SU-DHL-6 (cell line): ENCODE data around the gene AGBL3.

Source experiments
- H2AFZ ChIP-seq: fragments of 200-600 bp; sonication (generic); 2 replicates; pipeline ENCODE4 v1.6.1; 2014; ENCODE audit warnings: low read depth, mild to moderate bottlenecking, moderate library complexity, mixed read lengths, antibody characterized with exemption, low read length; ENCODE audit not compliant: severe bottlenecking
- H3F3A ChIP-seq: fragments of 200-600 bp; shearing (Covaris generic); 2 replicates; pipeline ENCODE4 v1.6.0; 2016; ENCODE audit warnings: antibody characterized with exemption, mild to moderate bottlenecking; ENCODE audit not compliant: insufficient read depth
- H3K27ac ChIP-seq: fragments of 200-600 bp; sonication (generic); 2 replicates; pipeline ENCODE4 v1.5.1; 2016; ENCODE audit warnings: low read depth, mild to moderate bottlenecking, low read length, moderate library complexity, mixed read lengths
- H3K27me3 ChIP-seq: fragments of 200-600 bp; sonication (generic), shearing (Covaris generic); 2 replicates; pipeline ENCODE4 v1.6.0; 2014; ENCODE audit warnings: mild to moderate bottlenecking, low read length
- H3K36me3 ChIP-seq: fragments of 200-600 bp; sonication (generic); 2 replicates; pipeline ENCODE4 v1.6.1; 2014; ENCODE audit warnings: mild to moderate bottlenecking, low read length, mixed read lengths
- H3K4me2 ChIP-seq: fragments of 300-600, 200-600 bp; shearing (Covaris generic), sonication (generic); 2 replicates; pipeline ENCODE4 v1.6.0; 2014; ENCODE audit warnings: low read length, low read depth, mild to moderate bottlenecking; ENCODE audit not compliant: poor library complexity, severe bottlenecking
- H3K4me3 ChIP-seq: fragments of 200-600 bp; sonication (generic); 2 replicates; pipeline ENCODE4 v1.5.1; 2014; ENCODE audit warnings: antibody characterized with exemption, low read length, mild to moderate bottlenecking, mixed read lengths; ENCODE audit not compliant: insufficient read depth, poor library complexity, severe bottlenecking
- H3K79me2 ChIP-seq: fragments of 200-600 bp; sonication (generic); 2 replicates; pipeline ENCODE4 v1.6.1; 2014; ENCODE audit warnings: mild to moderate bottlenecking, low read length, moderate library complexity; ENCODE audit not compliant: insufficient read depth
- H3K9ac ChIP-seq: fragments of 200-600 bp; sonication (generic); 2 replicates; pipeline ENCODE4 v1.7.0; 2014; ENCODE audit warnings: mild to moderate bottlenecking, low read length
- H3K9me2 ChIP-seq: fragments of 200-600 bp; sonication (generic); replicated peaks from 2 replicates; pipeline ENCODE4 v1.6.1; 2014; ENCODE audit warnings: low read length; ENCODE audit not compliant: insufficient read depth
- H3K9me3 ChIP-seq: fragments of 200-600 bp; sonication (generic); 2 replicates; pipeline ENCODE4 v1.6.1; 2014; ENCODE audit warnings: low read length, mixed read lengths; ENCODE audit not compliant: insufficient read depth
- H4K20me1 ChIP-seq: fragments of 200-600 bp; sonication (generic); 2 replicates; pipeline ENCODE4 v1.6.1; 2014; ENCODE audit warnings: low read depth, mild to moderate bottlenecking, antibody characterized with exemption, low read length, moderate library complexity, mixed read lengths
- EZH2phosphoT487 ChIP-seq: fragments of 200-600 bp; sonication (generic), shearing (Covaris generic); conservative IDR thresholded peaks from 2 replicates; pipeline ENCODE4 v1.6.1; 2018; ENCODE audit warnings: mild to moderate bottlenecking, antibody characterized with exemption, low read length, moderate library complexity, mixed read lengths
- TF ChIP-seq, protein P1 (sequence below): fragments of 200-600 bp; sonication (generic); IDR thresholded peaks from one replicate; pipeline ENCODE4 v1.5.1; 2017; ENCODE audit warnings: antibody characterized with exemption, mild to moderate bottlenecking, low read length, moderate library complexity; ENCODE audit not compliant: insufficient read depth, poor library complexity, severe bottlenecking

AGBL3 gene

DNA sequence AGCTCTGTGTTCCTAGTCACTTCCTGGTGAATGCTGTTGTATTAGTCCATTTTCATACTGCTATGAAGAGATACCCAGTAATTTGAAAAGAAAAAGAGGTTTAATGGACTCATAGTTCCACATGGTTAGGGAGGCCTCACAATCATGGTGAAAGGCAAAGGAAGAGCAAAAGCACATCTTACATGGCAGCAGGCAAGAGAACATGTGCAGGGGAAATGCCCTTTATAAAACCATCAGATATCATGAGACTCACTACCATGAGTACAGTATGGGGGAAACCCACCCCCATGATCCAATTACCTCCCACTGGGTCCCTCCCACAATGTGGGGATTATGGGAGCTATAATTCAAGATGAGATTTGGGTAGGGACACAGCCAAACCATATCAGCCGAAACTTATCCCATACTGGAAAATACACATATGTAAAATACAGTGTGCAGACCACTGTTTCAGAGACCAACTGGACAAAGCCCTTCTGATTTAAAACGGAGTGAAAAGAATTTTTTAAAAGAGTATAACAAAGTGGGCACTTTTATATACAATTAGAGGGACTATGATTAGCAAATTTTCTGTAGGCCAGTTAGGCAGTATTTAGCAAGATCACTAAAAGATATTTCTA, 176.2 kb downstream of the AGBL3 start:
- H3K27ac ChIP-seq, result peak overlapping the region; percentile 75; the same call in 1 of the 2 replicates

DNA sequence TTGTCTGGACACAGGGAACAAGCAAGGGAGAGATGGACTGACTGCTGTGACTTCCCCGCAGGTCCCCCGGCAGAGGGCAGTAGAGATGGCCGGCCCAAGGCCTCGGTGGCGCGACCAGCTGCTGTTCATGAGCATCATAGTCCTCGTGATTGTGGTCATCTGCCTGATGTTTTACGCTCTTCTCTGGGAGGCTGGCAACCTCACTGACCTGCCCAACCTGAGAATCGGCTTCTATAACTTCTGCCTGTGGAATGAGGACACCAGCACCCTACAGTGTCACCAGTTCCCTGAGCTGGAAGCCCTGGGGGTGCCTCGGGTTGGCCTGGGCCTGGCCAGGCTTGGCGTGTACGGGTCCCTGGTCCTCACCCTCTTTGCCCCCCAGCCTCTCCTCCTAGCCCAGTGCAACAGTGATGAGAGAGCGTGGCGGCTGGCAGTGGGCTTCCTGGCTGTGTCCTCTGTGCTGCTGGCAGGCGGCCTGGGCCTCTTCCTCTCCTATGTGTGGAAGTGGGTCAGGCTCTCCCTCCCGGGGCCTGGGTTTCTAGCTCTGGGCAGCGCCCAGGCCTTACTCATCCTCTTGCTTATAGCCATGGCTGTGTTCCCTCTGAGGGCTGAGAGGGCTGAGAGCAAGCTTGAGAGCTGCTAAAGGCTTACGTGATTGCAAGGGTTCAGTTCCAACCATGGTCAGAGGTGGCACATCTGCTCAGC, 178.2 kb downstream of the AGBL3 start:
- no peaks in the 10 kb centered on the region for H4K20me1 ChIP-seq
- no peak overlapping the region for H3K9ac ChIP-seq
- no peak overlapping the region for H3K4me3 ChIP-seq
- no peaks in the 10 kb centered on the region for H3K27me3 ChIP-seq
- no peak overlapping the region for H2AFZ ChIP-seq
- peaks cover 9% of the 10 kb centered on the region for H3K36me3 ChIP-seq
- peaks cover 12% of the 10 kb centered on the region for H3K79me2 ChIP-seq
- no peak overlapping the region for H3K27ac ChIP-seq
- H3K9me3 ChIP-seq, result no peaks in the 10 kb centered on the region
- TF ChIP-seq EZH2phosphoT487, result no peak
- TF ChIP-seq, protein P1, sequence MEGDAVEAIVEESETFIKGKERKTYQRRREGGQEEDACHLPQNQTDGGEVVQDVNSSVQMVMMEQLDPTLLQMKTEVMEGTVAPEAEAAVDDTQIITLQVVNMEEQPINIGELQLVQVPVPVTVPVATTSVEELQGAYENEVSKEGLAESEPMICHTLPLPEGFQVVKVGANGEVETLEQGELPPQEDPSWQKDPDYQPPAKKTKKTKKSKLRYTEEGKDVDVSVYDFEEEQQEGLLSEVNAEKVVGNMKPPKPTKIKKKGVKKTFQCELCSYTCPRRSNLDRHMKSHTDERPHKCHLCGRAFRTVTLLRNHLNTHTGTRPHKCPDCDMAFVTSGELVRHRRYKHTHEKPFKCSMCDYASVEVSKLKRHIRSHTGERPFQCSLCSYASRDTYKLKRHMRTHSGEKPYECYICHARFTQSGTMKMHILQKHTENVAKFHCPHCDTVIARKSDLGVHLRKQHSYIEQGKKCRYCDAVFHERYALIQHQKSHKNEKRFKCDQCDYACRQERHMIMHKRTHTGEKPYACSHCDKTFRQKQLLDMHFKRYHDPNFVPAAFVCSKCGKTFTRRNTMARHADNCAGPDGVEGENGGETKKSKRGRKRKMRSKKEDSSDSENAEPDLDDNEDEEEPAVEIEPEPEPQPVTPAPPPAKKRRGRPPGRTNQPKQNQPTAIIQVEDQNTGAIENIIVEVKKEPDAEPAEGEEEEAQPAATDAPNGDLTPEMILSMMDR, result no peak
- H3F3A ChIP-seq, result peaks cover 4% of the 10 kb centered on the region; the same call in 1 of the 2 replicates
- no peak overlapping the region for H3K4me2 ChIP-seq
- H3K9me2 ChIP-seq, result no peaks in the 10 kb centered on the region

More for the DNA sequence above, 176.2 kb downstream of the AGBL3 start:
- peaks cover 3% of the 10 kb centered on the region; the same call in 1 of the 2 replicates for H3F3A ChIP-seq
- no peak overlapping the region for H2AFZ ChIP-seq
- H3K36me3 ChIP-seq, result peaks cover 3% of the 10 kb centered on the region; the same call in 1 of the 2 replicates
- H3K9me2 ChIP-seq, result no peaks in the 10 kb centered on the region
- H3K4me3 ChIP-seq, result no peak overlapping the region
- H3K4me2 ChIP-seq, result no peak overlapping the region
- TF ChIP-seq, protein P1, result no peak
- H4K20me1 ChIP-seq, result no peaks in the 10 kb centered on the region
- no peaks in the 10 kb centered on the region for H3K79me2 ChIP-seq
- no peaks in the 10 kb centered on the region; the same call in 1 of the 2 replicates for H3K9me3 ChIP-seq
- H3K9ac ChIP-seq, result no peak overlapping the region
- H3K27me3 ChIP-seq, result no peaks in the 10 kb centered on the region

DNA sequence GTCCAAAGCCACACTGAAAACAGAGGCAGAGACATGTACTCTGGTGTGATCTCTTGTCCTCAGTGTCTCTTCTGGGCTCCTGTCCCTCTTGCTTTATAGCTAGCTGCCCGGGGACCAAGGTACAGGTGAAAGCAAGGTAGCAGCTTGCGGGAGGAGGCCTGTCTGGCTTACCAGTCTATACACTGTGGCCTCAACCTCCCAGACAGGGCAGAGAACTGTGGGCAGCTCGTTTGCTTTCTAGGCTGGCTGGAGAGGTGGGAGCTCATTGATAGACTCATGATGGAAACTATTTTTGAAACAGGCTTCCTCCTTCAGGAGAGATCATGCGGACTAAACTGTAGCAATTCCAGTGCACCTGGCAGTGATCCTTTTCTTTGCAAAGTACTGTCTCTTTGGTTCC, 179.6 kb downstream of the AGBL3 start:
- TF ChIP-seq, protein P1, result no peak
- TF ChIP-seq EZH2phosphoT487, result no peak
- Histone ChIP-seq H3F3A (peaks cover 9% of the 10 kb centered on the region; the same call in 1 of the 2 replicates), H2AFZ (no peak overlapping the region), H3K4me3 (no peak overlapping the region), H3K9ac (no peak overlapping the region), H3K4me2 (no peak overlapping the region), H3K9me2 (no peaks in the 10 kb centered on the region), H3K27me3 (no peaks in the 10 kb centered on the region), H4K20me1 (no peaks in the 10 kb centered on the region), H3K9me3 (no peaks in the 10 kb centered on the region), H3K27ac (no peak overlapping the region), H3K79me2 (peaks cover 22% of the 10 kb centered on the region), H3K36me3 (peaks cover 9% of the 10 kb centered on the region)
